ENCODE measurements around the gene LRMDA. TPM values are rescaled to one million over a fixed set of nuclear protein-coding genes. Genes with fewer than 3 reads are reported as not detected.

Gene LRMDA
- total and polyA plus RNA-seq, 2 of the 13 experiments (the other 11 are each of a cell fraction or from before 2014, with no cell fraction given), result 13.4 to 22.0 TPM

- H4K20me1 ChIP-seq (ENCODE audit: insufficient read depth, low read length), result no peaks in the 10 kb centered on the region
- DNase-seq (ENCODE audit: low spot score), result no peak
- TF ChIP-seq, protein P1, sequence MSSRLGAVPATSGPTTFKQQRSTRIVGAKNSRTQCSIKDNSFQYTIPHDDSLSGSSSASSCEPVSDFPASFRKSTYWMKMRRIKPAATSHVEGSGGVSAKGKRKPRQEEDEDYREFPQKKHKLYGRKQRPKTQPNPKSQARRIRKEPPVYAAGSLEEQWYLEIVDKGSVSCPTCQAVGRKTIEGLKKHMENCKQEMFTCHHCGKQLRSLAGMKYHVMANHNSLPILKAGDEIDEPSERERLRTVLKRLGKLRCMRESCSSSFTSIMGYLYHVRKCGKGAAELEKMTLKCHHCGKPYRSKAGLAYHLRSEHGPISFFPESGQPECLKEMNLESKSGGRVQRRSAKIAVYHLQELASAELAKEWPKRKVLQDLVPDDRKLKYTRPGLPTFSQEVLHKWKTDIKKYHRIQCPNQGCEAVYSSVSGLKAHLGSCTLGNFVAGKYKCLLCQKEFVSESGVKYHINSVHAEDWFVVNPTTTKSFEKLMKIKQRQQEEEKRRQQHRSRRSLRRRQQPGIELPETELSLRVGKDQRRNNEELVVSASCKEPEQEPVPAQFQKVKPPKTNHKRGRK (CRISPR knock-in tag; IDR thresholded peaks at IDR 0.05), result no peak
- no peak for TF ChIP-seq GTF3A (CRISPR knock-in tag; conservative IDR thresholded peaks at IDR 0.05)
- TF ChIP-seq EP300 (IDR thresholded peaks at IDR 0.05; ENCODE audit: low read depth in 2 of 2, low read length in 2 of 2), result no peak
- no peak for TF ChIP-seq EP300 (CRISPR knock-in tag; IDR thresholded peaks at IDR 0.05; ENCODE audit: borderline replicate concordance)
- TF ChIP-seq ZBTB49 (CRISPR knock-in tag; IDR thresholded peaks at IDR 0.05; ENCODE audit: borderline replicate concordance), result no peak
- TF ChIP-seq ARHGAP35 (CRISPR knock-in tag; IDR thresholded peaks at IDR 0.05; ENCODE audit: borderline replicate concordance), result no peak
- no peak for TF ChIP-seq IKZF4 (CRISPR knock-in tag; IDR thresholded peaks at IDR 0.05; ENCODE audit: borderline replicate concordance, low read depth, not compliant biosample characterization)
- TF ChIP-seq GTF2F1 (IDR thresholded peaks at IDR 0.05; ENCODE audit: low read length), result no peak
- no peak for TF ChIP-seq MEIS2 (CRISPR knock-in tag; IDR thresholded peaks at IDR 0.05)
- TF ChIP-seq ZNF557 (CRISPR knock-in tag; IDR thresholded peaks at IDR 0.05), result no peak
- no peak for TF ChIP-seq SUZ12 (IDR thresholded peaks at IDR 0.05; ENCODE audit: low read depth, low read length)
- no peak for TF ChIP-seq ZNF253 (CRISPR knock-in tag; IDR thresholded peaks at IDR 0.05; ENCODE audit: borderline replicate concordance)
- no peak for TF ChIP-seq RFX1 (IDR thresholded peaks at IDR 0.05)
- no peaks in the 10 kb centered on the region for H3K4me1 ChIP-seq (ENCODE audit: insufficient read depth, low read length)
- H3K79me2 ChIP-seq (ENCODE audit: insufficient read depth, low read length), result no peaks in the 10 kb centered on the region
- in situ Hi-C loops (cut with HindIII; ENCODE audit: extremely low pct_ligation_motif_present, low pct_unique_long_range_greater_than_20kb), result no loop called here
- H3K36me3 ChIP-seq (replicated peaks in 1 of 2; ENCODE audit: control insufficient read depth in 1 of 2, insufficient read depth in 2 of 2, low read length in 2 of 2), result no peaks in the 10 kb centered on the region
- ChIA-PET POLR2A (no interaction called here), CTCF (ENCODE audit: low intra/inter-chr PET ratio, low total read pairs) (no interaction called here)
- H3K4me2 ChIP-seq (ENCODE audit: low read depth, low read length), result no peak overlapping the region
- H2AFZ ChIP-seq (ENCODE audit: low read length), result no peak overlapping the region
- no peak overlapping the region for H3K27ac ChIP-seq (ENCODE audit: extremely low read length, insufficient read depth, low read length)
- H3K27me3 ChIP-seq (ENCODE audit: control insufficient read depth in 1 of 2, insufficient read depth in 2 of 2, low read length in 2 of 2), result no peaks in the 10 kb centered on the region
- no peak for ATAC-seq
- FAIRE-seq, result no peak
- no peak overlapping the region for H3K9ac ChIP-seq (ENCODE audit: insufficient read depth, low read depth, low read length)
- H3K4me3 ChIP-seq (replicated peaks in 1 of 3; ENCODE audit: insufficient read depth in 1 of 3, low read depth in 2 of 3, low read length in 3 of 3), result no peak overlapping the region
- BruUV-seq (replicated peaks), result no TSS peak
- no peaks in the 10 kb centered on the region for H3K9me3 ChIP-seq (ENCODE audit: low read length)
- intact Hi-C loops (cut with micrococcal nuclease; ENCODE audit: unreplicated experiment), result no loop called here
Observed at GRCh38 chr10:76281659-76282058, 850.2 kb downstream of the LRMDA start.

Data from HepG2 (cell line).